Sigmoid colon (tissue), 7 donors: ENCODE measurements around the gene PPP2CA. TPM values are rescaled to one million over a fixed set of nuclear protein-coding genes. Genes with fewer than 3 reads are reported as not detected.
A peak's percentile ranks its signal among the peaks of the same experiment; 100 is the strongest.

Experiments
- DNase-seq: peaks from one replicate; pipeline ENCODE4 v3.0.0-alpha.2; 2019
- H3K27ac ChIP-seq, 4 donors: fragments of 200-600 bp; sonication (generic); one replicate each; pipeline ENCODE4 v1.5.1; 2016 to 2019; ENCODE audit warnings: mild to moderate bottlenecking in 1 of 4
- H3K27me3 ChIP-seq, 3 donors: fragments of 200-600 bp; sonication (generic); one replicate each; pipeline ENCODE4 v1.5.1; 2019; ENCODE audit warnings: mild to moderate bottlenecking in 1 of 3
- H3K36me3 ChIP-seq, 4 donors: fragments of 200-600 bp; sonication (generic); one replicate each; pipeline ENCODE4 v1.5.1; 2016 to 2019
- H3K4me1 ChIP-seq, 4 donors: fragments of 200-600 bp; sonication (generic); one replicate each; pipeline ENCODE4 v1.5.1; 2017 to 2019
- H3K4me3 ChIP-seq, 4 donors: fragments of 200-600 bp; sonication (generic); one replicate each; pipeline ENCODE4 v1.5.1; 2017 to 2019; ENCODE audit warnings: mild to moderate bottlenecking in 2 of 4, moderate library complexity in 1 of 4
- H3K9me3 ChIP-seq, 4 donors: fragments of 200-600 bp in 3 of 4; sonication (generic) in 3 of 4; one replicate each; pipeline versions ENCODE4 v1.5.1 to v1.6.1; 2013 to 2019
- EP300 ChIP-seq, 4 donors: sonication (generic); formaldehyde crosslinking; IDR thresholded peaks; one replicate each; pipeline ENCODE4 v1.6.1; 2017; ENCODE audit warnings: antibody characterized with exemption in 4 of 4
- POLR2A ChIP-seq, 2 donors: fragments of 450-650 bp; IDR thresholded peaks; one replicate each; pipeline ENCODE4 v1.6.1; 2016; ENCODE audit warnings: antibody characterized with exemption in 2 of 2, mild to moderate bottlenecking in 2 of 2, moderate library complexity in 2 of 2
- POLR2AphosphoS5 ChIP-seq, 4 donors: sonication (generic); formaldehyde crosslinking; IDR thresholded peaks; one replicate each; pipeline ENCODE4 v1.6.1; 2017; ENCODE audit warnings: antibody characterized with exemption in 4 of 4
- WGBS, 2 donors: extraction: QIAGEN DNeasy Blood & Tissue Kit; methylation state at CpG; one replicate each; pipeline ENCODE4 v1.1.7; 2013; 5-methylcytosine and 5-hydroxymethylcytosine counted together
- intact Hi-C: fragments of 100-400 bp; cut with DNase I; formaldehyde crosslinking; loops from one replicate; pipeline ENCODE4 v1.15.1; 2023
- polyA plus RNA-seq, 3 donors: library from polyadenylated mRNA; stranded (reverse); fragments of 200-250 nt; gene quantifications; one replicate each; pipeline ENCODE4 v1.2.3, GENCODE V29; 2013
- total RNA-seq, 4 donors: library from RNA; depleted of rRNA; stranded (reverse); fragments of >200 nt; gene quantifications; one replicate each; pipeline ENCODE4 v1.1.0, GENCODE V29; 2016
- TF ChIP-seq, protein P1 (sequence below), 4 experiments: fragments of 450-650 bp in 3 of 4; fragments of 200-600 bp in 1 of 4; IDR thresholded peaks; one replicate each; pipeline ENCODE4 v1.5.1; 2016 to 2019; ENCODE audit warnings: antibody characterized with exemption in 4 of 4, mild to moderate bottlenecking in 3 of 4, moderate library complexity in 2 of 4
- donor health status: healthy with polysubstance abuse.
- donor health status: Bipolar disorder and iron deficiency.
- donor health status: healthy.

PPP2CA gene
- 100 to 1,000 TPM; 102 to 145 (median 118) TPM for total RNA-seq
- polyA plus RNA-seq: 10 to 100 TPM; 48.6 to 59.4 (median 52.8) TPM

DNA sequence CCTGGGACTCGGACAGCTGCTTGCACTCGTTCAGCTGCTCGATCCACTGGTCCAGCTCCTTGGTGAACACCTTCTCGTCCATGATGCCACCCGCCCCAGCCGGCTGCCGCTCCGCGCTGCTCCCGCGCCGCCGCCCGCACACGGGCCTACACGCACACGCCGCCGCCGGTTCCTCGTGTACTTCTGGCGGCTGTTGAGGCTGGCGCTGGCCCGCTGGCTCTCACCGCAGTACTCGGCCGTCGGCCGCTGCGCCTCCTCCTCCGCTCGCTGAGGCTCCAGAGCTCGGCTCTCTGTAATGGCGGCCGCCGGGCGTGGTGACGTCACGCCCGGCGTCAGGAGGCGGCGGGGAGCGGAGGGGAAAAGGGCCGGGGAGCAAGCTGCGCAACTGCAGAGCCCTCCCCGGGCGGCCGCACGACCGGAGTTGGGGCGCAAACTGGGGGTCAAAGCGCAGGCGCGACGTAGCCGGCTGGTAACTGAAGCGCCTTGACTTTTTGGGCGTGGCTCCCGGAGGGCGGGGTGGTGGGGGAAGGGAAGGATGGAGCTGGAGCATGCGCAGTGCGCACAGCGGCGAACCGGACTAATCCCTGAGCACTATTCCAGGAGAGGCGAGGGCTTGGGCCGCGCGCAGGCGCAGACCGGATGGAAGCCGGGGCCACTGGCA lies at the start of gene PPP2CA:
Gene PPP2CA, minus strand, starts transcription at position 294 of the 661 bp plus-strand sequence. Its CDS starts 212 bp downstream, at position 82.
- DNase-seq: peak; percentile 100
- intact Hi-C loops: loop anchor here (2.0 to 5.0 kb wide), 2 partner anchors 49 to 146 kb away; partner anchors contain the start of genes SKP1 and UBE2B
- peak within 1 kb of the TSS; percentile 99 to 100 (median 100) for H3K27ac ChIP-seq
- H3K4me3 ChIP-seq: peak within 1 kb of the TSS; percentile 86 to 99 (median 94)
- peak; percentile 88 to 92 for TF ChIP-seq POLR2A (IDR thresholded peaks at IDR 0.05)
- peak; percentile 86 to 96 (median 96) for TF ChIP-seq POLR2AphosphoS5 (IDR thresholded peaks at IDR 0.05)
- TF ChIP-seq, protein P1, sequence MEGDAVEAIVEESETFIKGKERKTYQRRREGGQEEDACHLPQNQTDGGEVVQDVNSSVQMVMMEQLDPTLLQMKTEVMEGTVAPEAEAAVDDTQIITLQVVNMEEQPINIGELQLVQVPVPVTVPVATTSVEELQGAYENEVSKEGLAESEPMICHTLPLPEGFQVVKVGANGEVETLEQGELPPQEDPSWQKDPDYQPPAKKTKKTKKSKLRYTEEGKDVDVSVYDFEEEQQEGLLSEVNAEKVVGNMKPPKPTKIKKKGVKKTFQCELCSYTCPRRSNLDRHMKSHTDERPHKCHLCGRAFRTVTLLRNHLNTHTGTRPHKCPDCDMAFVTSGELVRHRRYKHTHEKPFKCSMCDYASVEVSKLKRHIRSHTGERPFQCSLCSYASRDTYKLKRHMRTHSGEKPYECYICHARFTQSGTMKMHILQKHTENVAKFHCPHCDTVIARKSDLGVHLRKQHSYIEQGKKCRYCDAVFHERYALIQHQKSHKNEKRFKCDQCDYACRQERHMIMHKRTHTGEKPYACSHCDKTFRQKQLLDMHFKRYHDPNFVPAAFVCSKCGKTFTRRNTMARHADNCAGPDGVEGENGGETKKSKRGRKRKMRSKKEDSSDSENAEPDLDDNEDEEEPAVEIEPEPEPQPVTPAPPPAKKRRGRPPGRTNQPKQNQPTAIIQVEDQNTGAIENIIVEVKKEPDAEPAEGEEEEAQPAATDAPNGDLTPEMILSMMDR (IDR thresholded peaks at IDR 0.05): no peak
- peak in 1 of 4 donors; percentile 22 for TF ChIP-seq EP300 (IDR thresholded peaks at IDR 0.05)
- no peaks in the 10 kb centered on the region for H3K9me3 ChIP-seq
- WGBS, 2 donors: 0% methylated on average over 73 of the region's 73 CpGs
- H3K36me3 ChIP-seq: no peaks in the 10 kb centered on the region
- H3K4me1 ChIP-seq: peaks cover 0 to 51% (median 46%) of the 10 kb centered on the region in 4 donors
- H3K27me3 ChIP-seq: no peaks in the 10 kb centered on the region

DNA sequence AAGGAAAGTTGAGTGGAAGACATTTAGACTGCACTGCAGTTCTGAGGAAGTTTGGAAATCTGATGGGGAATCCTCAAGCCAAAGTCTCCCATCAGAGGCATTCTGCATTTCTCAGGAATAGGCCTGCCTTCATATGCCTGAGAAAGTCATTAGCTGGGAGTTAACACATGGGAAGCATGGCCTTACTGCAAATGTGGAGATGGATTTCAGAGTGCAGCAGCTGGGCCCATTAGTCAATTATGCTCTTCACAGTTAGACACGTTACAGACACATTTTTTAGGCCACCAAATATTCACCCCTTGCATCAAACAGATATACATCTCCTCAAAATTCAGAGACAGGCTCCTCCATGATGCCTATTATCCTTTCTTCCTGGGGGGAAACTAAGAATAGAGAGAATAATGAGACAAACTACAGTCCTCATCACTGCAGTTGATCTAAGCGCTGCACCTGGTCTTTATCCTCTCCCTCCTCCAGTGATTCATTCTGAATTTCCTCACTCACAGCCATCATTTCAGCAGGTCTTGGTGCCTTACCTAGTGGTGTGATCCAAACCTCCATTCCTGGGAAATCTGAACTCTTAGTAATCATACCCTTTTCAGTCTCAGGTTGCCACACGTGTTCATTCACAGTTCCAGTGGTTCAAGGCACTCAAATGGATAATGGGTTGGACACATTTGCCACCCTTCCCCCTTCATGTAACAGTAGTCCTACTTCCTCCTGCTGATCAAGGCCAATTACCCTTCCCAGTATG lies 47.9 kb upstream of the PPP2CA start:
- TF ChIP-seq POLR2A (IDR thresholded peaks at IDR 0.05): no peak
- TF ChIP-seq POLR2AphosphoS5 (IDR thresholded peaks at IDR 0.05): no peak
- TF ChIP-seq EP300 (IDR thresholded peaks at IDR 0.05): no peak
- TF ChIP-seq, protein P1 (IDR thresholded peaks at IDR 0.05): no peak
- WGBS, 2 donors: 87 to 90% methylated on average over 3 of the region's 3 CpGs
- Histone ChIP-seq H3K9me3 (no peaks in the 10 kb centered on the region), H3K27me3 (no peaks in the 10 kb centered on the region), H3K27ac (no peak overlapping the region), H3K4me1 (no peaks in the 10 kb centered on the region), H3K36me3 (no peaks in the 10 kb centered on the region), H3K4me3 (no peak overlapping the region)
- DNase-seq: no peak
- intact Hi-C loops: no loop called here

GRCh38 chr5:134271059-134271458 lies 45.2 kb upstream of the PPP2CA start:
- TF ChIP-seq POLR2AphosphoS5 (IDR thresholded peaks at IDR 0.05) (no peak), EP300 (IDR thresholded peaks at IDR 0.05) (no peak), POLR2A (IDR thresholded peaks at IDR 0.05) (no peak)
- TF ChIP-seq, protein P1 (IDR thresholded peaks at IDR 0.05): no peak
- no peaks in the 10 kb centered on the region for H3K4me1 ChIP-seq
- no peak for DNase-seq
- H3K27me3 ChIP-seq: no peaks in the 10 kb centered on the region
- no peak overlapping the region for H3K4me3 ChIP-seq
- intact Hi-C loops: no loop called here
- WGBS, 2 donors: 96 to 100% methylated on average over 1 of the region's 1 CpG
- no peak overlapping the region for H3K27ac ChIP-seq
- no peaks in the 10 kb centered on the region for H3K9me3 ChIP-seq
- H3K36me3 ChIP-seq: no peaks in the 10 kb centered on the region

DNA sequence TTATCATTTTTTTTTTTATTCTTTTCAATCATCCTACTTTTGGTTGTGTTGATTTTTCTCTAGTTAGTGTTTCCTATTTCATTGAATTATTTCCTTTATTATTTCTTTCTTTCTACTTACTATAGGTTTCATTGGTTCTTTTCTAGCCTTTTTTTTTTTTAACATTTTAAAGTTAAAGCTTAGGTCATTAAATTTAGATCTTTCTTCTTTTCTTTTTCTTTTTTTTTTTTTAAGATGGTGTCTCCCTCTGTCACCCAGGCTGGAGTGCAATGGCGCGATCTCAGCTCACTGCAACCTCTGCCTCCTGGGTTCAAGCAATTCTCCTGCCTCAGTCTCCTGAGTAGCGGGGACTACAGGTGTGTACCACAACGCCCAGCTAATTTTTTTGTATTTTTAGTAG lies 43.0 kb upstream of the PPP2CA start:
- H3K27me3 ChIP-seq: no peaks in the 10 kb centered on the region
- H3K9me3 ChIP-seq: peaks cover 0 to 3% (median 0%) of the 10 kb centered on the region in 4 donors
- TF ChIP-seq, protein P1 (IDR thresholded peaks at IDR 0.05): no peak
- no peak for TF ChIP-seq POLR2A (IDR thresholded peaks at IDR 0.05)
- TF ChIP-seq POLR2AphosphoS5 (IDR thresholded peaks at IDR 0.05): no peak
- TF ChIP-seq EP300 (IDR thresholded peaks at IDR 0.05): no peak
- H3K36me3 ChIP-seq: no peaks in the 10 kb centered on the region
- H3K27ac ChIP-seq: no peak overlapping the region
- H3K4me3 ChIP-seq: no peak overlapping the region
- DNase-seq: no peak
- H3K4me1 ChIP-seq: no peaks in the 10 kb centered on the region
- 96% methylated on average over 4 of the region's 4 CpGs for WGBS, 2 donors
- intact Hi-C loops: no loop called here
